HG03460 (cell line): ENCODE measurements around the gene FOXL1.

Experiments
- ATAC-seq: cut with Tn5 transposase; IDR thresholded peaks from one replicate; pipeline ENCODE4 v1.9.1; 2021; ENCODE audit not compliant: unreplicated experiment

FOXL1 gene

DNA sequence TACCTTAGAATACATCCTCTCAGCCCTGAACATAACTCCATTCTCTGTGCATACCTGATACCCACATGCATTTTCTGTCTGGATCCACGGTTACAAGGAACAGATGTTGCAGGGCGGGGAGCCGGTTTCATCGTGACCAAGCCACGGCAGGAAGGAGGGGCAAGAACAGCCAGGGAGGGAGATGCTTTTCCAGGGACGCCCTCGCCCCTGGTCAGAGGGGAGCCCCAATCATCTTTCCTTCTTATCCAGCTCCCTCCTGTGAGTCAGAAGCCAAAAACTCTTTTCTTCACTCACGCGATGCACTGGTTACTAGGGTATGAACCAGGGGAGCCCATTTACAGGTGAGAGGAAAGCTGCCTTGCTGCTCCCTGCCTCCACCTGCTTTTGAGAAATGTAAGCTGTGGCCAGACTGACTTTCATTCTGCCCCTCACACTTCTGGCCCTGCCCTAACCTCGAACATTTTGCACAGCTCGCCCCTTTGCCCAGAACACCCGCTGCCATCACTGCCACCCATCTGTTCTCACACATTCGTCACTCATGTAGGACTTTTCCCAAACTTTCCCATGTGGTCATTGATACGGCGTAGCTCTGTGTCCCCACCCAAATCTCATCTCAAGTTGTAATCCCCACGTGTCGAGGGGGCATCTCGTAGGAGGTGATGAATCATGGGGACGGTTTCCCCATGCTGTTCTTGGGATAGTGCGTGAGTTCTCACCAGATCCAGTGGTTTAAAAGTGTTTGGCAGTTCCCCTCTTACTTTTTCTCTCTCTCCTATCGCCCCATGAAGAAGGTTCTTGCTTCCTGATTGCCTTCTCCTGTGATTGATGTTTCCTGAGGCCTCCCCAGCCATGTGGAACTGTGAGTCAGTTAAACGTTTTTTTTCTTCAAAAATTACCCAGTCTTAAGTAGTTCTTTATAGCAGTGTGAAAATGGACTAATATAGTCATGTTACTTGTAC lies 20.5 kb downstream of the FOXL1 start:
- no peak for ATAC-seq

DNA sequence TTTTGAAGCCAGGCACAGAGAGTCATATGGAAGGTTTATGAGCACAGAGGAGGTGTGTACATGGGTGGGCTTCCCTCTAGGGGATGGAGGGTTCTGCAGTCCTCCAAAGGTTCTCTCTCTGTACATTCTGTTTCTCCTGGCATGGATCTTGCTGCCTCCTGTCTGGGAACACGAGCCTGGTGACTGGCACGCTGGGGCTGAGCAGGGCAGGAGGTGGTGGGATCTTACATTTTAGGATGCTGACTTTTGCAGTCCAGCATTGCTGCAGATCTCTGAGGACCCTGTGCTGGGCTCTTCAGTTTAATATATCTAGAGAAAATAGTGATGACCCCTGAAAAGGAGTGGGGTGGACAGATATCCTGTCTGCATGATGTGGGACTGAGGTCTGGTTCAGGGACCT lies 23.0 kb downstream of the FOXL1 start:
- no peak for ATAC-seq

- no peak for ATAC-seq
These were observed 24.2 kb downstream of the FOXL1 start for GRCh38 chr16:86602521-86602920.

DNA sequence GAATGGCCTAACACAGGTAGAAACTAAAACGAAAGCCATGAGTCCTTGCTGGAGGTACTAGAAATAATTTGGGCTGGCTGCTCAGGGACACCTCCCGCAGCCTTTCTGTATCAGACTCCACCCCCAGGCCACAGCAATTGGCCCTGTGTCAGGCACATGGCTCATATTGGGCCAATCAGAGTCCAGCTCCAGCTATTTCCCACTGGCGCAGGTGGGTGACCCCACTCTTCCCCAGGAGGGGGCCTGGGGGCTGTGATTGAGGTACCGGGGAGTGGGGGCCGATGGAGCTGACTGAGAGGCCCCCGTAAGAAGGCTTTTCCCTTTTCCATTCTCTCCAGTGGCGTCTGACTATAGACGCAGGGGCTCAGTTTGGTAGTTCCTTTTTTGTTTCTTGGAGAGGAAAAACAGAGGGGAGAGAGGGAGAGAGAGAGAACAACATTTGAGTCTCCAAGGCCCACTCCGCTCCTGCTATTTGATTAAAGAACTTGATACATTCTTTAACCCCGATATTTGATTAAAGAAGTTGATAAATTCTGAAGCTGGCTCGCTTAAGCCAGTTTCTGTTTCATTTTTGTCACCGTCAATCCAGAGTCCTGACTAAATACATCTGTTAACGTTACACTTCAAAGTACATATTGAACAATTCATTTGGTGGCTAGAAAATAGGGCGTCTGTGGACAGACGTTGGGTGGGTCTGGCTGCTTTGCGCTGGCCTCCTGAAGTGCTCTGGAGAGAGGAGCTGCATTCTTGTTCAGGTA lies 26.3 kb downstream of the FOXL1 start:
- ATAC-seq = peak; percentile 74

DNA sequence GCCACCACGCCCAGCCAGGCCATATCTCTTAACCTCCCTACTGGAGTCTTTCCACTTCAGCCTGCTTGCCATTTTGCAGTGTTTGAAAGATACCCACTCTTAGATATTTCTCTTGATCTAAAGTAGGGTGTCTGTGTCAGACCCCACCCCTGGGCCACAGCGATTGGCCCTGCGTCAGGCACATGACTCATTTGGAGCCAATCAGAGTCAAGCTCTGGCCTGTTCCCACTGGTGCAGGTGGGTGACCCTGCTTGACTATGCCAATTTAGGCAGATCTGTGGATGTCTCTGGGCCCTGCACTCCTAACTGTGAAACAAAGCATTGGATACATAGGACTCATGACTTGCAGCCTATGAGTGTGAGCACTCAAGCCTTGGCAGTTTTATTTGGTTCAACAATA lies 27.6 kb downstream of the FOXL1 start:
- no peak for ATAC-seq

GRCh38 chr16:86608301-86608747 lies 30.0 kb downstream of the FOXL1 start:
- no peak for ATAC-seq

- ATAC-seq = no peak
These were observed 30.8 kb downstream of the FOXL1 start for GRCh38 chr16:86609115-86609514.

DNA sequence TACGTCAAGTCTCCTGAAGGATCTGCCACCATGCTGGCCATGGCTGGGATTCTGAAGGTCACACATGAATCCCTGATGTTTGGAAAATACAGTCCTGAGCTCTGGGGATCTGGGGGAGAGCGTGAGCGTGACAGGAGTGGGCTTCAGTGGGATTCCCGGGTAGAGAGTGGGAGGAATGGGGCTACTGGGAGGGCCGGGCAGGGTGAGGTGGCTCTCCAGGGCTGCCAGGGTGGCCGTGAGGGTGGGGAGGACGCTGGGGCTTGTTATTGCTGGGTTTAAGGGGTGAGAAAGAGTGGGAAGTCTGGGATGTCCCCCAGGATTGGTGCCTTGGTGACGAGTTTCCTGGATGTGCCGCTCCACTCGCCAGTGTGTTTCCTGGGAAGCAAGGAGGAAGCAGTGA lies 31.3 kb downstream of the FOXL1 start:
- no peak for ATAC-seq

DNA sequence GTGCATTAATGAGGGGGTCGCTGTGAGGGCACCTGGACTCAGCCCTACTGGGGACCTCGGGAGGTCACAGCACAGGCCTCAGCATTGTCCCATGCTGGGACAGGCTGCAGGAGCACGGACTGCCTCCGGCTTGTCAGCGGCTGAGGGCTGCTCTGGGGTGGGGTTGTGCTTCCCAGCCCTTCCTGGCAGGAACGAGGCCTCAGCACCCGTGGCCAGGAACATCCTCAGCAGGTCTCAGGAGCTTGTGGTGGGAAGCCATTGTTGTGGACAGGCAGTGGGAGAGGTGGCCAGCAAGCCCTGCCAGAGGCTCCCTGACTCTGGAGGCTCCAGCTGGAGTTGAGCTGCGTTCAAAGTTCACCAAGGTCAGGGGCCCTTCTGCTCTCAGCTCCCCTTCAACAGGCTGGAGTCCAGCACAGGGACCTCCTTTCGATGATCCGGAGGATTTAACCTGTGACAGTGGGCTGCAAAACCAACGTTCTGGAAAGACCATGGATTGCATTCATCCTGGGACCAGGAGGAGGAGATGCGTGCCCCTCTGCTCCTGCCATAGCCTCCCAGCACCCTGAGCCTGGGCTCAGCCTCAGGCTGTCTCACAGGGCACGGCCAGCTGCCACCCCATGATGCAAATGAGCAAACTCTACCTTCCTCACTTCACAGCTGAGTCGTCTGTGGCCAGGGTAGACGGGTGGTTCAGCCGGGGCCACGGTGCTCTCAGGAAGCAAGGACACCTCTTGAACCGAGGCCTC lies 32.6 kb downstream of the FOXL1 start:
- no peak for ATAC-seq

DNA sequence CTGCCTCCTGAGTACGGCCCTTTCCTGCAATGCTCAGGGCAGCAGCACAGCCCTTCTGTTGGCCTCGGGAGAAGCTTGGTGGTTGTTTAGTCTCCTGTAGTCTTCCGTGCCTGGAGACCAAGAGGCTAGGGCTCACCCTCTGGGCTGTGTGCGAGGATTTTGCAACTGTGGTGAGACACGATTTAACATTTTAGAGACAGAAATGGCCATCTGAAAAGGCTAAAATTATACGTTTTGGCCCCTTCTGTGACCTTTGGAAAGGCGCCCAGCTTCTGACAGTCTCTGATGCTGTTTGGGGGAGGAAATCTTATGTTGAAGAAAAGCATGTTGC lies 33.1 kb downstream of the FOXL1 start:
- no peak for ATAC-seq

DNA sequence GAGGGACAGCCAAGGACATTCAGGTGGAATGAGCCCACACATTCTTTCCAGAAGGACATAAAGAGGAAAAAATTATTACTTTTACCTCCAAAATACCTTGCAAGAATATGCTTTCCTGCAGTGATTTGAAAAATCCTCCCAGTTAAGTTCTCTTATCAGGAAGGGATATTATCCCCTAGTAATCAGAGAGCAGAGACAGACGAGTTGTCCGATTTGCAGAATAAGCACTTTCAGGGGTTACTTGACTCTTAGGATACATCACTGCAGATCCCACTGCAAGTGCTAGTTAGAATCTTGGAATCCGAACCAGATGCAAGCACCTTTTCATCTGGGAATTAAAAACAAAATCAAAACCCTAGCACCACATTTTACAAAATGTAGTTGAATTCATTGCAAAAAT lies 33.6 kb downstream of the FOXL1 start:
- ATAC-seq = no peak

GRCh38 chr16:86614699-86615098 lies 36.4 kb downstream of the FOXL1 start:
- no peak for ATAC-seq

GRCh38 chr16:86616906-86617305 lies 38.6 kb downstream of the FOXL1 start:
- no peak for ATAC-seq

GRCh38 chr16:86618431-86619238 lies 40.3 kb downstream of the FOXL1 start:
- ATAC-seq = no peak

DNA sequence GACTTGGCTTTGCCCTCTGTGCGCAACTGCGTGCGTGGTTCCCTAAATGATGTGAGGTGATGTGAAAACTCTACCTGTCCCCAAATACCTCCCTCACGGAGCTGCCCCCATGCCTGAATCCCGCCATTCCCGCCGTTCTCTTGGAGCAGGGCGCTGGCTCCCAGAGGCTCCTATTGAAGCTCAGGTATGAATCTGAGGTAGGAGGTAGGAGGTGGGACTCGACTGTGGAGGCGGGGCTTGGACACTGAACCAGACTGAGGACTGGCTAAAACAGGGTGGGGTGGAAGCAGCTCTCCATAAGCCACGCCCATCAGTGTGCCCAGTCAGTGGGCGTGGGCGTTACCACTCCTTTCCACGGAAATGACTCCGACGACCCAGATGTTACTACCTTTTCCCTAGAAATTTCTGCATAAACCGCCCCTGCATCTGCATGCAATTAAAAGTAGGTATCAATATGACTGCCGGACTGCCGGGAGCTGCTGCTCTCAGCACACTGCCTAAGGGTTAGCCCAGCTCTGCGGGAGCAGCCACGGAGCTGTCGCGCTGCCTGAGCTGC lies 41.0 kb downstream of the FOXL1 start:
- ATAC-seq = no peak

DNA sequence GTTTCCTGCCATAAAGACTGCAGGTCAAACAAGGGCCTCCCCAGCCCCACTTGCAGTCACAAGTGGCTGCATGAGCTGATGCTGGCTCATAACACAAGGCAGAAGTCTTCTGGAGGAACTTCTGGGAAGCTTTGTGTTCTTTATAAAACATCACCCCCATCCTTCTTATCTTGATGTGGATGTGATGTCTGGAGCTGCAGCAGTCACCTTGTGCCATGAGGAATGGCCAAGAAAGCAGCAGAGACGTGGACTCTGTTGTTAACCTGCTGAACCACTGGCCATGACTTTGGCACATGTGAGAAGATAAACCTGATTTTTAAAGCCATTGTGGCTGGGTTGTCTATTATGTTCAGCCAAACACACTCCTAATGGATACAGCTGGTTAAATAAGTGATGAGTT lies 41.8 kb downstream of the FOXL1 start:
- ATAC-seq = no peak

DNA sequence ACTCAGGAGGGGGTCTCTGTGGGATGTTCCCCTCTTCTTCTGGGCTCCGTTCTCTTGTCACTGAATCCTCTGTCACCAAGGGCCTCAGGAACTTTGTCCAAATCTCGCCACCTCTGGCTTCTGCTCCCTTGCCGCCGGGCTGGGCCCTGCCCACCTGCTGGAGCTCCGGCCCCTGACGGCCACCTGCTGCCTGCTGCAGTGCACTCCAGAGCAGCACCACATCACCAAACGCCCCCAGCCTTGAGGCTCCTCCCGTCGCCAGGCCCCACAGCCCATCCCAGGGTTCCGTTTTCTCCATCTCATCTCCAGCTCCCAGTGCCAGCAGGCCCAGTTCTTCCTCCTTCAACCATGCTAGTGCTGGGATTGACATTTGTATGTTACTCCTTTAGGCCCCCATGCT lies 43.6 kb downstream of the FOXL1 start:
- no peak for ATAC-seq

DNA sequence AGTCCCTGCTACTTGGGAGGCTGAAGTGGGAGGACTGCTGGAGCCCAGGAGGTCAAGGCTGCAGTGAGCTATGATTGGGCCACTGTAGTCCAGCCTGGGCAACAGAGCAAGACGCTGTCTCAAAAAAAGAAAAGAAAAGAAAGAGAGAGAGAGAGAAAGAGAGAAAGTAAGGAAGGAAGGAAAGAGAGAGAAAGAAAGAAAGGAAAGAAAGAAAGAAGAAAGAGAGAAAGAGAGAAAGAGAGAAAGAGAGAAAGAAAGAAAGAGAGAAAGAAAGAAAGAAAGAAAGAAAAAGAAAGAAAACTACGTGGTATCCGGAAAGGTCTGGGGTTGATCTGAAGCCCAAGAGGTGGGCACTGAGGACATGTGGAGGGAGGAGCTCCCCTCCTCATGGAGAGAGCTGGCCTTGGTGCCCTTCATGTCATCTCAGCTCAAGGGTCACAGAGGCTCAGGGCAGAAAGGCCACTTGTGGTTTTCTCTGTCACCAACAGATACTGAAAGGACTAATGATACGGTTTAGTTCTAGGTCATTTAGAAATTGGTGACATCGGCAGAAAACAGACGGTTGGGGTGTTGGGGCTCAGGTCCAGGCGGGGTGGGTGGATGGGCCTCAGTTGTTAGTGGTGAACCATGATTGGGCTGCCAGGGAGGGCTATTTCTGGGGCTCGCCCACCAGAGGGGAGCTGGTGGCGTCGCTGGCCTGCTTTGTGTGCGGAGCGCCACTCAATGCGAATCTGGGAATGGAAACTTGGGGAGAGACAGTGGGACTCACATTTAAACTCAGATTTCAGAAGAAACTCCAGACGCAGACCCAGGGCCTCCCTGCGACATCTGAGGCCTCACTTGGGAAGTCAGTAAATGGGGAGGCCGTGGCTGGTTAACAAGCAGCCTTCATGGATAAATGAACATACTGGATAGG lies 44.6 kb downstream of the FOXL1 start:
- ATAC-seq = no peak

DNA sequence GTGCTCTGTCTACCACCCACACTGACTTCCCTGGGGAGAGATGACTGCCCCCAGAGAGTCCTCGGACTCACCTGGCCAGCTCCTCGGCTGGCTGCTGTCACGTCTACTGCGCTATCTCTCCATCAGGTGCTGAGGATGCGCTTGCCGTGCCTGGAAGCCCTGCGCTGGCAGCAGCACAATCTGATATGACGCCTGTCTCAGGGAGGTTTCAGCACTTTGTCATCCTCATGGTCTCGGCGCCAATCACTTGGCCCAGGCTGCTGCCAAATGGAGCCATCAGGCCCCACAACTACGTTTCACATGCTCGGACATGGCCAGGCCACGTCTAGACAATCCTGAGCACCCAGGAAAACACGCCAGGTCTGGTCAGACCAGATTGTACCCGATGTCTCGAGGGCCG lies 46.7 kb downstream of the FOXL1 start:
- ATAC-seq = no peak
